Esophagus muscularis mucosa (tissue), 4 donors: ENCODE results near the gene SMIM21. TPM values are rescaled to one million over a fixed set of nuclear protein-coding genes. Genes with fewer than 3 reads are reported as not detected.

Source experiments
- DNase-seq: peaks from one replicate; pipeline ENCODE4 v3.0.0-alpha.2; 2017; ENCODE audit errors: extremely low spot score
- H3K27ac ChIP-seq, 4 donors: fragments of 200-600 bp; sonication (generic); replicated peaks in 1 of 4; 1 replicate in 3 of 4; 2 replicates in 1 of 4; pipeline ENCODE4 v1.5.1; 2016 to 2019; ENCODE audit warnings: mild to moderate bottlenecking in 1 of 4
- H3K27me3 ChIP-seq, 4 donors: fragments of 200-600 bp; sonication (generic); one replicate each; pipeline versions ENCODE4 v1.5.1 to v1.6.0; 2016 to 2019
- H3K36me3 ChIP-seq, 4 donors: fragments of 200-600 bp; sonication (generic); one replicate each; pipeline ENCODE4 v1.5.1; 2016 to 2019
- H3K4me1 ChIP-seq, 4 donors: fragments of 200-600 bp; sonication (generic); one replicate each; pipeline ENCODE4 v1.5.1; 2016 to 2019
- H3K4me3 ChIP-seq, 4 donors: fragments of 200-600 bp; sonication (generic); 1 replicate in 2 of 4; 2 replicates in 2 of 4; pipeline ENCODE4 v1.5.1; 2016 to 2019; ENCODE audit warnings: mild to moderate bottlenecking in 4 of 4, moderate library complexity in 1 of 4
- H3K9me3 ChIP-seq, 4 donors: fragments of 200-600 bp; sonication (generic); 1 replicate in 3 of 4; 2 replicates in 1 of 4; pipeline ENCODE4 v1.5.1; 2016 to 2019
- EP300 ChIP-seq: sonication (generic); formaldehyde crosslinking; IDR thresholded peaks from one replicate; pipeline ENCODE4 v1.6.1; 2017; ENCODE audit warnings: antibody characterized with exemption
- POLR2A ChIP-seq: fragments of 450-650 bp; IDR thresholded peaks from one replicate; pipeline ENCODE4 v1.6.1; 2017; ENCODE audit warnings: antibody characterized with exemption, moderate library complexity, mild to moderate bottlenecking, low read depth
- POLR2AphosphoS5 ChIP-seq, 2 donors: sonication (generic); formaldehyde crosslinking; IDR thresholded peaks; one replicate each; pipeline ENCODE4 v1.6.1; 2017; ENCODE audit warnings: antibody characterized with exemption in 2 of 2
- WGBS: methylation state at CpG from one replicate; pipeline ENCODE4 v1.1.5; 2018; 5-methylcytosine and 5-hydroxymethylcytosine counted together
- intact Hi-C: fragments of 100-400 bp; cut with DNase I; formaldehyde crosslinking; loops from one replicate; pipeline ENCODE4 v1.15.1; 2023
- total RNA-seq, 4 donors: library from RNA; depleted of rRNA; stranded (reverse); fragments of >200 nt; gene quantifications; one replicate each; pipeline versions ENCODE4 v1.1.0 to v1.2.1, GENCODE V29; 2016
- TF ChIP-seq, protein P1 (sequence below), 3 experiments: fragments of 200-600 bp in 2 of 3; fragments of 450-650 bp in 1 of 3; sonication (generic) in 2 of 3; IDR thresholded peaks; one replicate each; pipeline ENCODE4 v1.5.1; 2017 to 2019; ENCODE audit warnings: antibody characterized with exemption in 3 of 3, mild to moderate bottlenecking in 2 of 3, moderate library complexity in 1 of 3

Gene SMIM21
- total RNA-seq, 4 donors from 2014 or later: not detected

DNA sequence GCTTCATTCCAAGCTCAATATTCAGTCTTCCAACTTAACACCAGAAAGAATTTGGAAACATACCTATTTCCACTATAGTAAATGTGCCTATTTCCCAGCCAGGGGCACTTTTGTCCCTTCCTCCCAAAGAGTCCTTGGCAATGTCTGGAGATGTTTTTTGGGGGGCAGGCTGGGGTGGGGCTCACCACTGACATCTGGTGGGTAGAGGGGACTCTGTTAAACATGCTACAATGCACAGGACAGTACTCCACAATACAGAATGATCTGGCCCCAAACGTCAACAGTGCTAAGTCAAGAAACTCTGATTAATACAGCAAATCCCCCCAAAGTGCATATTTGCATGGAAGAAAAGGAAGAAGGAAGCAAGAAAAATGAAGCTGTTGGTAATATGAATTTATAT is 61.7 kb downstream of the SMIM21 start:
- TF ChIP-seq, protein P1, sequence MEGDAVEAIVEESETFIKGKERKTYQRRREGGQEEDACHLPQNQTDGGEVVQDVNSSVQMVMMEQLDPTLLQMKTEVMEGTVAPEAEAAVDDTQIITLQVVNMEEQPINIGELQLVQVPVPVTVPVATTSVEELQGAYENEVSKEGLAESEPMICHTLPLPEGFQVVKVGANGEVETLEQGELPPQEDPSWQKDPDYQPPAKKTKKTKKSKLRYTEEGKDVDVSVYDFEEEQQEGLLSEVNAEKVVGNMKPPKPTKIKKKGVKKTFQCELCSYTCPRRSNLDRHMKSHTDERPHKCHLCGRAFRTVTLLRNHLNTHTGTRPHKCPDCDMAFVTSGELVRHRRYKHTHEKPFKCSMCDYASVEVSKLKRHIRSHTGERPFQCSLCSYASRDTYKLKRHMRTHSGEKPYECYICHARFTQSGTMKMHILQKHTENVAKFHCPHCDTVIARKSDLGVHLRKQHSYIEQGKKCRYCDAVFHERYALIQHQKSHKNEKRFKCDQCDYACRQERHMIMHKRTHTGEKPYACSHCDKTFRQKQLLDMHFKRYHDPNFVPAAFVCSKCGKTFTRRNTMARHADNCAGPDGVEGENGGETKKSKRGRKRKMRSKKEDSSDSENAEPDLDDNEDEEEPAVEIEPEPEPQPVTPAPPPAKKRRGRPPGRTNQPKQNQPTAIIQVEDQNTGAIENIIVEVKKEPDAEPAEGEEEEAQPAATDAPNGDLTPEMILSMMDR (IDR thresholded peaks at IDR 0.05): no peak
- TF ChIP-seq POLR2A: no peak
- no peak for TF ChIP-seq EP300
- TF ChIP-seq POLR2AphosphoS5 (IDR thresholded peaks at IDR 0.05): no peak
- Histone ChIP-seq H3K27ac (no peak overlapping the region), H3K27me3 (peaks cover 0 to 7% (median 0%) of the 10 kb centered on the region in 4 donors), H3K4me3 (no peak overlapping the region), H3K9me3 (no peaks in the 10 kb centered on the region), H3K4me1 (no peaks in the 10 kb centered on the region), H3K36me3 (no peaks in the 10 kb centered on the region)
- 36% methylated on average over 1 of the region's 1 CpG for WGBS
- no peak for DNase-seq
- intact Hi-C loops: no loop called here

DNA sequence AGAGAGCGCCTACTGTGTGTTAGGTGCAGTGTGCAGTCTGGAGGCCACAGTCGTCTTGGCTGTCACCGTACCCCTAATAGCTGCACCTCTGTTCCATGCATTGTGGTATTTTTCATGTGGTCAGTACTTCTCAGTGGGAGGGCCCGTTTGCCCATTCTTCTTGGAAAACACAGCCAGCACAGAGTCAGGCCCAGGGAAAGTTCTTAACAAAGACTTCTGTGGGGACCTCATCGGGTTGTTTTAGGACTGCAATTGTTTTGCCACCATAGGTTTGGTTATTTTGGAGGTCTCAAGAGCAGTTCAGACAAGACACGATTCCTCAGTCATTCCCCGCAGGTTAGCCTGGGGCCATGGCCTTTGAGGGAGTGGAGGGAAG is 62.3 kb downstream of the SMIM21 start:
- Histone ChIP-seq H3K4me1 (no peaks in the 10 kb centered on the region), H3K4me3 (no peak overlapping the region), H3K36me3 (no peaks in the 10 kb centered on the region), H3K9me3 (no peaks in the 10 kb centered on the region), H3K27ac (no peak overlapping the region), H3K27me3 (peaks cover 0 to 13% (median 0%) of the 10 kb centered on the region in 4 donors)
- 94% methylated on average over 7 of the region's 7 CpGs for WGBS
- intact Hi-C loops: no loop called here
- no peak for DNase-seq
- TF ChIP-seq POLR2AphosphoS5 (IDR thresholded peaks at IDR 0.05): no peak
- no peak for TF ChIP-seq EP300

DNA sequence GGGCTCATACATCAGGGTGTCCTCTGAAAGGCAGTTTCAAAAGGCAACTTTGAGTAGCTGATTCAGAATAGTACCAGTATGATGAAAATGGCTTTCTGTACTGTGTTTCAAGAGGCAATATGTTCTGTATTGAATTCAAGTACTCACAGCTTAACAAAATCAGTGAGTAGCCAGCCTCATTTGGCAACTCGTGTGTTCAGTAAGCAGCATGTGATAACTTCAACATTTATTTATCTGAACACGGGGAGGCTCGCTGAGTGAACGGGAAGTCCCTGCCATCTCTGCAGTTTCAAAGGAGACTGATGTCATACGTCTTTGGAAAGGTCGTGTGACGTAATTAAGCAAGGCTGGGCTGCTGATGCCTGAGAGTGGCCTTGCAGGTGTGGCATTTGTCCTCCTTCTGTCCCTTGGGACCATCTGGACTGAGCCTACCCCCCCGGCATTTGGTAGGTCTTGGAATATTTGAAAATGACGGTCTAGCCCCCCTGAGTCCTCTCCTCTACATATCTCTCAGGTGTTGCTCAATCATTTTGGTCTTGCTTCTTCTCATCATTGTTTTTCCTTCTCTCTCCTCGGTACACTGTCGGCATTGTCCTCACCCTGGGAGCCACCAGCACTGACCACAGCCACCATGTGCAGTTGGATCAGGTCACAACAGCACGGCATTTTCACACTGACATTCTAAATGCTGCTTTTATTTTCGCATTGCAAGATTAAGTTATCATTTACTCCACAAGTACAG is 62.8 kb downstream of the SMIM21 start:
- no peak overlapping the region for H3K4me3 ChIP-seq
- no peaks in the 10 kb centered on the region for H3K9me3 ChIP-seq
- no peaks in the 10 kb centered on the region for H3K36me3 ChIP-seq
- no peak for DNase-seq
- no peak overlapping the region for H3K27ac ChIP-seq
- peaks cover 0 to 19% (median 0%) of the 10 kb centered on the region in 4 donors for H3K27me3 ChIP-seq
- 73% methylated on average over 13 of the region's 13 CpGs for WGBS
- no peak for TF ChIP-seq EP300
- TF ChIP-seq POLR2AphosphoS5 (IDR thresholded peaks at IDR 0.05): no peak
- TF ChIP-seq, protein P1 (IDR thresholded peaks at IDR 0.05): no peak
- TF ChIP-seq POLR2A: no peak
- intact Hi-C loops: no loop called here
- no peaks in the 10 kb centered on the region for H3K4me1 ChIP-seq

DNA sequence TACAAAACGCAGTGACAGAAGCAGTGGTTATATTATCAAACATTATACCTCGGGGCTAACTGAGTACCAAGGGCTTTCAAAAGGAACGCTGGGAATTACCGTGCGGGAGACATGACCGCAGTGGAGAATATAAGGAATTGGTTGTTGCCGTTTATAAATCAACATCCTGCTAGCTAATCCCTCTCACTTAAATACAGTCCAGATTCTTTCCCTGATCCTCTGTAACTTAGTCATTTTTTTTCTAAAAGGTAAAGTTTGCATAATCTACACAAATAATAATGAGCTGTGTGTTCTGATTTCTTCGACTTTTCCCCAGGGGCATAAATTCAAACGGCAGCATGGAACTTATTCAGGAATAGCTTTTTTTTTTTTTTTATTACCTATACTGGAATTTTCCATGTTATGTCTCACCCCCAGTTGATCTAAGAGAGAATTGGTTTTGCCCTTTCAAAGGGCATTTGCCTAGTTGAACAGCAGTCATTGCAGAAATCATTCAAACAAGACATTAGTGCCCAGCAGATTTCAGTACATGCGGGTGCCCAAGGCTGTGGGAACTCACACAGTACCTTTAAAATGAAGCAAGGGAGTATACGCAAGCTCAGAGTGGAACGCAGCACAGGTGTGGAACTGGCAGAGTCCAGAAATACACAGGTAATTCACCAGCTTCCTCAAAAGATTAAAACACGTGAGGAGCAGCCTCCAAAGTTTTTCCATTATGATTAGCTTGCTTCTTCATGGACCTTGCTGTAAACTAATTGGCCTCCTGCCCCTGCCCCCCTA is 63.9 kb downstream of the SMIM21 start:
- intact Hi-C loops: no loop called here
- TF ChIP-seq POLR2A (no peak), EP300 (no peak), POLR2AphosphoS5 (IDR thresholded peaks at IDR 0.05) (no peak)
- TF ChIP-seq, protein P1 (IDR thresholded peaks at IDR 0.05): no peak
- Histone ChIP-seq H3K36me3 (no peaks in the 10 kb centered on the region), H3K27me3 (peaks cover 0 to 20% (median 0%) of the 10 kb centered on the region in 4 donors), H3K4me3 (no peak overlapping the region), H3K4me1 (no peaks in the 10 kb centered on the region), H3K27ac (no peak overlapping the region), H3K9me3 (no peaks in the 10 kb centered on the region)
- no peak for DNase-seq
- WGBS: 84% methylated on average over 13 of the region's 13 CpGs

DNA sequence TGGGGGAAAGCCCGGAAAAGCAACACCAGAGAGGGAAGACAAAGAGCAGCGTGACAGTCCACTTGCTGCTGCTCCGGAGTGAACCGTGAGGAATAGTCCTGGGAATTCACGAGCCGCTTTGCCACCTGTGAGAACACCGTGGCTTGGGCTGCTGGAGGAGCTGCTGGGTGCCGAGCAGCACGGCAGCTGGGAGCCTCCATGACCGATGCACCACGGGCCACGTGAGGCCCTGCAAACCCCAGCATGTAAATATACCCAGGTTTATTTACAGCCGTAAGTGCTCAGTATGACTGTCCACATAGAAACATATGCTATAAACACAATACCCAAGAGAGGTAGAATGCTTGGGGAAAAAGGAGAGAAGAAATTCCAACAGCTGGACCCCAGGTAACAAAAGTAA is 65.1 kb downstream of the SMIM21 start:
- Histone ChIP-seq H3K27ac (no peak overlapping the region), H3K36me3 (no peaks in the 10 kb centered on the region), H3K4me3 (no peak overlapping the region), H3K27me3 (peaks cover 0 to 20% (median 0%) of the 10 kb centered on the region in 4 donors), H3K9me3 (no peaks in the 10 kb centered on the region), H3K4me1 (no peaks in the 10 kb centered on the region)
- WGBS: 83% methylated on average over 13 of the region's 13 CpGs
- intact Hi-C loops: no loop called here
- DNase-seq: no peak
- TF ChIP-seq POLR2A (no peak), EP300 (no peak), POLR2AphosphoS5 (IDR thresholded peaks at IDR 0.05) (no peak)
- TF ChIP-seq, protein P1 (IDR thresholded peaks at IDR 0.05): no peak
